ENCODE data around the gene GABRG1.

Gene GABRG1

GRCh38 chr4:46123913-46124755 is at the start of gene GABRG1:
TSS of gene GABRG1 (minus strand) at chr4:46124054. CDS start at chr4:46123913, 141 bp downstream.
- no peak within 1 kb of the TSS for H2AFZ ChIP-seq (ENCODE audit: low read length)
- TF ChIP-seq EZH2phosphoT487 (IDR thresholded peaks at IDR 0.05; ENCODE audit: borderline replicate concordance), result no peak
- TF ChIP-seq, protein P1, sequence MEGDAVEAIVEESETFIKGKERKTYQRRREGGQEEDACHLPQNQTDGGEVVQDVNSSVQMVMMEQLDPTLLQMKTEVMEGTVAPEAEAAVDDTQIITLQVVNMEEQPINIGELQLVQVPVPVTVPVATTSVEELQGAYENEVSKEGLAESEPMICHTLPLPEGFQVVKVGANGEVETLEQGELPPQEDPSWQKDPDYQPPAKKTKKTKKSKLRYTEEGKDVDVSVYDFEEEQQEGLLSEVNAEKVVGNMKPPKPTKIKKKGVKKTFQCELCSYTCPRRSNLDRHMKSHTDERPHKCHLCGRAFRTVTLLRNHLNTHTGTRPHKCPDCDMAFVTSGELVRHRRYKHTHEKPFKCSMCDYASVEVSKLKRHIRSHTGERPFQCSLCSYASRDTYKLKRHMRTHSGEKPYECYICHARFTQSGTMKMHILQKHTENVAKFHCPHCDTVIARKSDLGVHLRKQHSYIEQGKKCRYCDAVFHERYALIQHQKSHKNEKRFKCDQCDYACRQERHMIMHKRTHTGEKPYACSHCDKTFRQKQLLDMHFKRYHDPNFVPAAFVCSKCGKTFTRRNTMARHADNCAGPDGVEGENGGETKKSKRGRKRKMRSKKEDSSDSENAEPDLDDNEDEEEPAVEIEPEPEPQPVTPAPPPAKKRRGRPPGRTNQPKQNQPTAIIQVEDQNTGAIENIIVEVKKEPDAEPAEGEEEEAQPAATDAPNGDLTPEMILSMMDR (conservative IDR thresholded peaks at IDR 0.05; ENCODE audit: low read length), result no peak
- H3K79me2 ChIP-seq (ENCODE audit: insufficient read depth, low read length), result no peaks in the 10 kb centered on the region
- no peaks in the 10 kb centered on the region for H3K27me3 ChIP-seq (ENCODE audit: insufficient read depth, low read length, poor library complexity, severe bottlenecking)
- no peaks in the 10 kb centered on the region for H4K20me1 ChIP-seq (ENCODE audit: insufficient read depth, low read length, poor library complexity, severe bottlenecking)
- H3K9ac ChIP-seq (ENCODE audit: low read depth, low read length, poor library complexity, severe bottlenecking), result no peak within 1 kb of the TSS
- H3K4me3 ChIP-seq (ENCODE audit: low read length, poor library complexity, severe bottlenecking), result no peak within 1 kb of the TSS
- no peaks in the 10 kb centered on the region for H3K4me1 ChIP-seq (ENCODE audit: insufficient read depth, low read length, poor library complexity, severe bottlenecking)
- no peaks in the 10 kb centered on the region for H3K9me2 ChIP-seq (replicated peaks; ENCODE audit: low read depth, low read length)
- H3F3A ChIP-seq (ENCODE audit: low read depth), result no peaks in the 10 kb centered on the region
- no peaks in the 10 kb centered on the region for H3K9me3 ChIP-seq (ENCODE audit: insufficient read depth, low read depth, low read length)
- no peak within 1 kb of the TSS for H3K4me2 ChIP-seq (ENCODE audit: low read depth, low read length, poor library complexity, severe bottlenecking)
- H3K36me3 ChIP-seq (ENCODE audit: insufficient read depth, low read length), result no peaks in the 10 kb centered on the region

- H3K4me2 ChIP-seq (ENCODE audit: low read depth, low read length, poor library complexity, severe bottlenecking), result no peak overlapping the region
- no peaks in the 10 kb centered on the region for H3K4me1 ChIP-seq (ENCODE audit: insufficient read depth, low read length, poor library complexity, severe bottlenecking)
These were observed 23.1 kb upstream of the GABRG1 start for GRCh38 chr4:46146993-46147392.

GRCh38 chr4:46131498-46132057 is 7.7 kb upstream of the GABRG1 start:
- no peaks in the 10 kb centered on the region for H3F3A ChIP-seq (ENCODE audit: low read depth)
- no peaks in the 10 kb centered on the region for H4K20me1 ChIP-seq (ENCODE audit: insufficient read depth, low read length, poor library complexity, severe bottlenecking)
- TF ChIP-seq, protein P1 (conservative IDR thresholded peaks at IDR 0.05; ENCODE audit: low read length), result no peak
- no peak for TF ChIP-seq EZH2phosphoT487 (IDR thresholded peaks at IDR 0.05; ENCODE audit: borderline replicate concordance)
- no peak overlapping the region for H2AFZ ChIP-seq (ENCODE audit: low read length)
- H3K4me2 ChIP-seq (ENCODE audit: low read depth, low read length, poor library complexity, severe bottlenecking), result no peak overlapping the region
- H3K4me1 ChIP-seq (ENCODE audit: insufficient read depth, low read length, poor library complexity, severe bottlenecking), result no peaks in the 10 kb centered on the region
- H3K9me2 ChIP-seq (replicated peaks; ENCODE audit: low read depth, low read length), result no peaks in the 10 kb centered on the region
- no peaks in the 10 kb centered on the region for H3K79me2 ChIP-seq (ENCODE audit: insufficient read depth, low read length)
- H3K9me3 ChIP-seq (ENCODE audit: insufficient read depth, low read depth, low read length), result no peaks in the 10 kb centered on the region
- H3K9ac ChIP-seq (ENCODE audit: low read depth, low read length, poor library complexity, severe bottlenecking), result no peak overlapping the region
- H3K36me3 ChIP-seq (ENCODE audit: insufficient read depth, low read length), result no peaks in the 10 kb centered on the region
- no peaks in the 10 kb centered on the region for H3K27me3 ChIP-seq (ENCODE audit: insufficient read depth, low read length, poor library complexity, severe bottlenecking)
- no peak overlapping the region for H3K4me3 ChIP-seq (ENCODE audit: low read length, poor library complexity, severe bottlenecking)

More at GRCh38 chr4:46146993-46147392, 23.1 kb upstream of the GABRG1 start:
- Histone ChIP-seq H3K9me2 (replicated peaks; ENCODE audit: low read depth, low read length) (no peaks in the 10 kb centered on the region), H3K27me3 (ENCODE audit: insufficient read depth, low read length, poor library complexity, severe bottlenecking) (no peaks in the 10 kb centered on the region), H3K36me3 (ENCODE audit: insufficient read depth, low read length) (no peaks in the 10 kb centered on the region), H3F3A (ENCODE audit: low read depth) (no peaks in the 10 kb centered on the region), H3K9me3 (ENCODE audit: insufficient read depth, low read depth, low read length) (no peaks in the 10 kb centered on the region), H4K20me1 (ENCODE audit: insufficient read depth, low read length, poor library complexity, severe bottlenecking) (no peaks in the 10 kb centered on the region), H2AFZ (ENCODE audit: low read length) (no peak overlapping the region), H3K79me2 (ENCODE audit: insufficient read depth, low read length) (no peaks in the 10 kb centered on the region), H3K9ac (ENCODE audit: low read depth, low read length, poor library complexity, severe bottlenecking) (no peak overlapping the region), H3K4me3 (ENCODE audit: low read length, poor library complexity, severe bottlenecking) (no peak overlapping the region)
- TF ChIP-seq EZH2phosphoT487 (IDR thresholded peaks at IDR 0.05; ENCODE audit: borderline replicate concordance), result no peak
- TF ChIP-seq, protein P1 (conservative IDR thresholded peaks at IDR 0.05; ENCODE audit: low read length), result no peak

All from Loucy (cell line).